HCT116 (cell line): ENCODE data around the gene NCBP2L. TPM values are rescaled to one million over a fixed set of nuclear protein-coding genes. Genes with fewer than 3 reads are reported as not detected.

Experiments
- ATAC-seq: fragments of 200-7000 bp; cut with Tn5 transposase; 2 replicates; pipeline ENCODE4 v1.9.1; 2020; ENCODE audit warnings: mild to moderate bottlenecking, moderate library complexity
- BruUV-seq: library from RNA; stranded (reverse); fragments of 400-500 nt; replicated peaks from 2 replicates; lab custom pipeline; 2021; lab: Mats Ljungman, UMichigan
- CTCF ChIA-PET: fragments of 300-600 bp; sonication (Branson Sonifier 250); formaldehyde crosslinking; loops from one replicate; lab custom pipeline; 2021; ENCODE audit warnings: antibody characterized with exemption; lab: Charles Lee
- POLR2A ChIA-PET: fragments of 300-600, 350-600 bp; sonication (Branson Sonifier 250); formaldehyde crosslinking; loops from one replicate; lab custom pipeline; 2021; ENCODE audit warnings: antibody characterized with exemption; lab: Charles Lee
- RAD21 ChIA-PET, 2 experiments: fragments of 300-600 bp; sonication (Branson Sonifier 250); formaldehyde crosslinking; loops; one replicate each; lab custom pipeline; 2023; ENCODE audit warnings: low total read pairs in 2 of 2; ENCODE audit not compliant: uncharacterized antibody in 2 of 2, unreplicated experiment in 2 of 2, low non-redundant PET in 1 of 2; lab: Charles Lee
- DNase-seq: peaks from one replicate; pipeline ENCODE4 v3.0.0-alpha.2; 2010; ENCODE audit warnings: low read depth, low spot score
- H2AFZ ChIP-seq: fragments of 200-600 bp; shearing (Covaris generic), sonication (generic); 2 replicates; pipeline ENCODE4 v1.6.1; 2017; ENCODE audit warnings: low read depth, mixed run types, mixed read lengths, antibody characterized with exemption, low read length; ENCODE audit not compliant: poor library complexity, severe bottlenecking
- H3K27ac ChIP-seq: 2 replicates; pipeline ENCODE4 v1.5.1; 2012; ENCODE audit warnings: low read depth, low read length
- H3K27me3 ChIP-seq: fragments of 200-600 bp; sonication (generic); 2 replicates; pipeline ENCODE4 v1.6.1; 2016; ENCODE audit warnings: mixed run types, low read length, mixed read lengths; ENCODE audit not compliant: insufficient read depth
- H3K36me3 ChIP-seq, 2 experiments: fragments of 200-500 bp in 1 of 2; fragments of 200-600 bp in 1 of 2; sonication (Bioruptor generic) in 1 of 2; sonication (generic) in 1 of 2; 2 replicates each; pipeline versions ENCODE4 v1.5.1 to v1.6.1; 2014 to 2016; ENCODE audit warnings: low read length in 2 of 2, inconsistent platforms in 1 of 2, mixed read lengths in 1 of 2, mixed run types in 1 of 2; ENCODE audit not compliant: insufficient read depth in 2 of 2, control insufficient read depth in 1 of 2
- H3K4me1 ChIP-seq, 2 experiments: fragments of 200-600 bp in 1 of 2; sonication (generic) in 1 of 2; 2 replicates each; pipeline versions ENCODE4 v1.5.1 to v1.6.1; 2012 to 2017; ENCODE audit warnings: low read length in 2 of 2, inconsistent platforms in 1 of 2, mild to moderate bottlenecking in 1 of 2, mixed read lengths in 1 of 2, mixed run types in 1 of 2, moderate library complexity in 1 of 2; ENCODE audit not compliant: insufficient read depth in 2 of 2, control insufficient read depth in 1 of 2
- H3K4me2 ChIP-seq: fragments of 200-600 bp; sonication (generic); 2 replicates; pipeline ENCODE4 v1.6.1; 2017; ENCODE audit warnings: mixed run types, low read length, mixed read lengths
- H3K4me3 ChIP-seq, 2 experiments: fragments of 200-600 bp in 1 of 2; sonication (generic) in 1 of 2; replicated peaks in 1 of 2; 2 replicates each; pipeline ENCODE4 v1.5.1; 2011 to 2016; ENCODE audit warnings: low read length in 2 of 2, control low read depth in 1 of 2, low read depth in 1 of 2, mild to moderate bottlenecking in 1 of 2, mixed read lengths in 1 of 2, mixed run types in 1 of 2
- H3K79me2 ChIP-seq: fragments of 200-600 bp; sonication (generic); 2 replicates; pipeline ENCODE4 v1.6.1; 2017; ENCODE audit warnings: mild to moderate bottlenecking, mixed run types, low read length, moderate library complexity, mixed read lengths; ENCODE audit not compliant: insufficient read depth
- H3K9ac ChIP-seq: fragments of 200-600 bp; sonication (generic); 2 replicates; pipeline ENCODE4 v1.6.1; 2016; ENCODE audit warnings: low read length, mixed read lengths
- H3K9me2 ChIP-seq: fragments of 200-600 bp; sonication (generic), shearing (Covaris generic); 2 replicates; pipeline ENCODE4 v1.6.1; 2017; ENCODE audit warnings: mixed run types, mild to moderate bottlenecking, moderate library complexity; ENCODE audit not compliant: insufficient read depth
- H3K9me3 ChIP-seq, 2 experiments: fragments of 200-500 bp in 1 of 2; fragments of 200-600 bp in 1 of 2; sonication (Bioruptor generic) in 1 of 2; sonication (generic) in 1 of 2; 2 replicates each; pipeline ENCODE4 v1.6.1; 2014 to 2017; ENCODE audit warnings: low read length in 2 of 2, mixed read lengths in 2 of 2, inconsistent platforms in 1 of 2, low read depth in 1 of 2, mild to moderate bottlenecking in 1 of 2, mixed run types in 1 of 2, moderate library complexity in 1 of 2; ENCODE audit not compliant: control insufficient read depth in 1 of 2, insufficient read depth in 1 of 2
- H4K20me1 ChIP-seq: fragments of 200-600 bp; sonication (generic), shearing (Covaris generic); 2 replicates; pipeline ENCODE4 v1.6.1; 2017; ENCODE audit warnings: mixed run types, mild to moderate bottlenecking, moderate library complexity; ENCODE audit not compliant: insufficient read depth
- ATF3 ChIP-seq: IDR thresholded peaks from 2 replicates; pipeline ENCODE4 v1.6.1; 2012
- CBX3 ChIP-seq: IDR thresholded peaks from 2 replicates; pipeline ENCODE4 v1.6.1; 2012; ENCODE audit warnings: low read depth
- EGR1 ChIP-seq: IDR thresholded peaks from 2 replicates; pipeline ENCODE4 v1.6.1; 2012; ENCODE audit warnings: low read depth
- ELF1 ChIP-seq: IDR thresholded peaks from 2 replicates; pipeline ENCODE4 v1.6.1; 2012; ENCODE audit warnings: low read depth, borderline replicate concordance
- EZH2phosphoT487 ChIP-seq: fragments of 200-600 bp; IDR thresholded peaks from 2 replicates; pipeline ENCODE4 v1.6.1; 2018; ENCODE audit warnings: antibody characterized with exemption, borderline replicate concordance
- FOSL1 ChIP-seq: IDR thresholded peaks from 2 replicates; pipeline ENCODE4 v1.6.1; 2012; ENCODE audit warnings: low read depth
- MAX ChIP-seq: IDR thresholded peaks from 2 replicates; pipeline ENCODE4 v1.6.1; 2012
- POLR2A ChIP-seq: IDR thresholded peaks from 2 replicates; pipeline ENCODE4 v1.7.0; 2011; ENCODE audit warnings: borderline replicate concordance; ENCODE audit not compliant: insufficient read depth, insufficient read length; ENCODE audit errors: extremely low read depth
- POLR2AphosphoS5 ChIP-seq: IDR thresholded peaks from 2 replicates; pipeline ENCODE4 v1.6.1; 2011; ENCODE audit warnings: mild to moderate bottlenecking, low read depth, low read length, moderate library complexity
- RAD21 ChIP-seq: IDR thresholded peaks from 2 replicates; pipeline ENCODE4 v1.6.1; 2012; ENCODE audit warnings: low read depth, mild to moderate bottlenecking
- SP1 ChIP-seq: IDR thresholded peaks from 2 replicates; pipeline ENCODE4 v1.6.1; 2012; ENCODE audit warnings: low read depth
- SRF ChIP-seq: IDR thresholded peaks from 2 replicates; pipeline ENCODE4 v1.6.1; 2012; ENCODE audit warnings: low read depth
- ZFX ChIP-seq: fragments of 450-650 bp; IDR thresholded peaks from 2 replicates; pipeline ENCODE4 v1.6.1; 2017
- intact Hi-C: fragments of 100-400 bp; cut with micrococcal nuclease; formaldehyde crosslinking; loops from 2 replicates; pipeline ENCODE4 v1.10.0; 2022
- total RNA-seq: library from RNA; stranded (reverse); gene quantifications from one replicate; pipeline ENCODE4 v1.2.1, GENCODE V29; 2021; ENCODE audit not compliant: unreplicated experiment

Gene NCBP2L
- total RNA-seq, 1 experiment from 2014 or later, result not detected

- Histone ChIP-seq H3K9me2 (no peaks in the 10 kb centered on the region), H3K4me2 (no peak overlapping the region), H3K79me2 (no peaks in the 10 kb centered on the region), H2AFZ (no peak overlapping the region), H3K9ac (no peak overlapping the region), H4K20me1 (no peaks in the 10 kb centered on the region), H3K9me3 (no peaks in the 10 kb centered on the region), H3K27ac (no peak overlapping the region), H3K36me3 (no peaks in the 10 kb centered on the region), H3K27me3 (no peaks in the 10 kb centered on the region), H3K4me3 (no peak overlapping the region), H3K4me1 (peaks cover 6% of the 10 kb centered on the region in 2 experiments; a peak in 2 of 4 replicates)
- ChIA-PET POLR2A (no interaction called here), CTCF (no interaction called here), RAD21 (no interaction called here)
- DNase-seq (no peak), ATAC-seq (no peak)
- intact Hi-C loops, result no loop called here
- no TSS peak for BruUV-seq
- no peak for TF ChIP-seq FOSL1
- no peak for TF ChIP-seq SP1
- TF ChIP-seq EGR1, result no peak
- TF ChIP-seq ATF3, result no peak
- TF ChIP-seq ELF1, result no peak
- no peak for TF ChIP-seq CBX3
Observed at GRCh38 chrX:107752714-107753113, 24.8 kb upstream of the NCBP2L start.

- Histone ChIP-seq H3K4me1 (peaks cover under 1 to 1% of the 10 kb centered on the region in 2 experiments; a peak in 2 of 4 replicates), H3K9me3 (no peaks in the 10 kb centered on the region), H3K27me3 (no peaks in the 10 kb centered on the region), H3K4me2 (no peak overlapping the region), H3K27ac (no peak overlapping the region), H3K9me2 (no peaks in the 10 kb centered on the region), H3K36me3 (no peaks in the 10 kb centered on the region), H4K20me1 (no peaks in the 10 kb centered on the region), H2AFZ (no peak overlapping the region), H3K9ac (no peak overlapping the region), H3K4me3 (no peak overlapping the region), H3K79me2 (no peaks in the 10 kb centered on the region)
- ChIA-PET CTCF (no interaction called here), RAD21 (no interaction called here), POLR2A (no interaction called here)
- no peak for ATAC-seq
- no peak for DNase-seq
- intact Hi-C loops, result no loop called here
- no TSS peak for BruUV-seq
- TF ChIP-seq MAX, result no peak
- TF ChIP-seq RAD21, result no peak
- no peak for TF ChIP-seq FOSL1
- no peak for TF ChIP-seq SRF
- TF ChIP-seq CBX3, result no peak
- TF ChIP-seq ZFX, result no peak
- TF ChIP-seq POLR2A, result no peak
- TF ChIP-seq POLR2AphosphoS5, result no peak
- TF ChIP-seq EZH2phosphoT487, result no peak
Observed at GRCh38 chrX:107753187-107753586, 24.3 kb upstream of the NCBP2L start.
